Measurements from ENCODE around the gene EZR. TPM values are rescaled to one million over a fixed set of nuclear protein-coding genes. Genes with fewer than 3 reads are reported as not detected.

Gene EZR
- total RNA-seq, 2 experiments from 2014 or later = 268 to 415 TPM

DNA sequence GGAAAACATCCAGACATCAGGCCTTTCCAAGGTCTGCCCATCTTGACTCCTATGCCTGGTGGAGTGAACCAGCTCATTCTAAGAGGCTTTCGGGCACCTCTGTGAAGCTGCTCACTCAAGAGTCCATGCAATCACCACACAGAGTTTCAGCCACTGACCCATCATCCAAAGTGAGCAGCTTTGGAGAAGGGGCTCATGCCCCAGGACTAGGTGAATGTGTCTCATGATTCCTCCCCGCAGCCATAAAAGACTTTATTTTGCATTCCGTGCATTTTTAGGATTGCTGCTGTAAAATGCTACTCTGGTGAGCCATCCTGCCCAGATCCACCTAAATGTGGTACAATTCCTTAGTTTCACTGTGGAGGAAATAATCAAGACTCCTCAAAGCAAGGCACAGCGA lies 44.5 kb upstream of the EZR start:
- CTCF ChIA-PET (ENCODE audit: unreplicated experiment) = no interaction called here
- POLR2A ChIA-PET = interaction anchor here (0.5 to 1.1 kb wide), 5 partner anchors 9 to 181 kb away, joined by 4 to 6 read pairs (median 4); partner anchors contain the start of gene TAGAP
- Histone ChIP-seq H3K9me3 (ENCODE audit: low read length) (peaks cover 6% of the 10 kb centered on the region; the same call in 1 of the 2 replicates), H3K4me2 (ENCODE audit: low read length) (peak overlapping the region; percentile 71; the same call in 1 of the 2 replicates), H3K79me2 (ENCODE audit: insufficient read depth, low read depth, low read length) (no peaks in the 10 kb centered on the region), H4K20me1 (ENCODE audit: insufficient read depth, low read length) (no peaks in the 10 kb centered on the region), H2AFZ (ENCODE audit: low read length) (peak overlapping the region; percentile 73; the same call in 1 of the 2 replicates), H3K27ac (ENCODE audit: low read depth, low read length, poor library complexity, severe bottlenecking) (no peak overlapping the region), H3K9me2 (ENCODE audit: insufficient read depth, low read length) (no peaks in the 10 kb centered on the region; the same call in 1 of the 2 replicates), H3K4me1 (ENCODE audit: insufficient read depth, low read length, poor library complexity, severe bottlenecking) (peaks cover 63% of the 10 kb centered on the region), H3K36me3 (ENCODE audit: insufficient read depth, low read length) (no peaks in the 10 kb centered on the region), H3K4me3 (ENCODE audit: low read depth, low read length, poor library complexity, severe bottlenecking) (no peak overlapping the region)
- TF ChIP-seq CTCF (conservative IDR thresholded peaks at IDR 0.05; ENCODE audit: low read length) = no peak
- no peak for TF ChIP-seq EZH2phosphoT487 (IDR thresholded peaks at IDR 0.05; ENCODE audit: borderline replicate concordance, low read depth, low read length)
- BruUV-seq (replicated peaks) = no TSS peak
- intact Hi-C loops (cut with micrococcal nuclease; ENCODE audit: unreplicated experiment) = no loop called here
- DNase-seq (ENCODE audit: low spot score) = no peak

- no peaks in the 10 kb centered on the region for H3K36me3 ChIP-seq (ENCODE audit: insufficient read depth, low read length)
- no peaks in the 10 kb centered on the region for H4K20me1 ChIP-seq (ENCODE audit: insufficient read depth, low read length)
- no peaks in the 10 kb centered on the region; the same call in 1 of the 2 replicates for H3K9me2 ChIP-seq (ENCODE audit: insufficient read depth, low read length)
- DNase-seq (ENCODE audit: low spot score) = no peak
- no peak overlapping the region for H3K27ac ChIP-seq (ENCODE audit: low read depth, low read length, poor library complexity, severe bottlenecking)
- TF ChIP-seq CTCF (conservative IDR thresholded peaks at IDR 0.05; ENCODE audit: low read length) = no peak
- no peak for TF ChIP-seq EZH2phosphoT487 (IDR thresholded peaks at IDR 0.05; ENCODE audit: borderline replicate concordance, low read depth, low read length)
- ChIA-PET POLR2A (interaction anchor here (1.1 to 1.8 kb wide), 3 partner anchors 8 to 53 kb away, joined by 3 to 7 read pairs (median 4); no protein-coding TSS in a partner anchor), CTCF (ENCODE audit: unreplicated experiment) (no interaction called here)
- intact Hi-C loops (cut with micrococcal nuclease; ENCODE audit: unreplicated experiment) = no loop called here
- H2AFZ ChIP-seq (ENCODE audit: low read length) = no peak overlapping the region; the same call in 1 of the 2 replicates
- BruUV-seq (replicated peaks) = no TSS peak
- peaks cover 58% of the 10 kb centered on the region for H3K4me1 ChIP-seq (ENCODE audit: insufficient read depth, low read length, poor library complexity, severe bottlenecking)
- no peak overlapping the region for H3K4me2 ChIP-seq (ENCODE audit: low read length)
- H3K4me3 ChIP-seq (ENCODE audit: low read depth, low read length, poor library complexity, severe bottlenecking) = no peak overlapping the region
- H3K79me2 ChIP-seq (ENCODE audit: insufficient read depth, low read depth, low read length) = no peaks in the 10 kb centered on the region
- H3K9me3 ChIP-seq (ENCODE audit: low read length) = no peaks in the 10 kb centered on the region
These were observed 42.7 kb upstream of the EZR start for GRCh38 chr6:158861686-158862381.

DNA sequence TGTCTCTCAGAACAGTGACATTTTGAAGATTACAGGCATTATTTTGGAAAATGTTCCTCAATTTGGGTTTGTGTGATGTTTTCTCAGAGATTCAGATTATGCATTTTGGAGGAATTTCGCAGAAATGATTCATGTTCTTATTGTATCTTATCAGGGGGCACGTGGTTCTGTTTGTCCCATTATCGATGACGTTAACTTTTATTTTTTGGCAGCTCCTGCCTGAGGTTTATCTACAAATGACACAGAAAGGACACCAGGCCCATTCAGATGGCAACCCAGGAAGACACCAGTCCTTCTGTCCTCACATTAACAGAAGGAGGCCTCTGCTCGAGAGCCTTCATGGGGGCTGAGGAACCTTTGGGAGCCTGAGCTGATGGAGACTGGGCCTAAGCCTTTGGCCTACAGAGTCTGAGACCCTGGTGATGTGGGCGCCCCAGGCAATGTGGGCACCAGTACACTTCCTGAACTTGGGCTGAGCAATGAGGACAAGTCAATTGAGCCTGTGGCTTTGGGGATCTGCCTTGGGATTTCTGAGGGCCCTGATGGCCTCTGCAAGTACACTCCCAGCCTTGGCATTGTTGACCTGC lies 41.2 kb upstream of the EZR start:
- no peaks in the 10 kb centered on the region for H3K79me2 ChIP-seq (ENCODE audit: insufficient read depth, low read depth, low read length)
- intact Hi-C loops (cut with micrococcal nuclease; ENCODE audit: unreplicated experiment) = no loop called here
- H3K4me2 ChIP-seq (ENCODE audit: low read length) = no peak overlapping the region
- H3K4me1 ChIP-seq (ENCODE audit: insufficient read depth, low read length, poor library complexity, severe bottlenecking) = peaks cover 58% of the 10 kb centered on the region
- no peaks in the 10 kb centered on the region for H3K9me2 ChIP-seq (ENCODE audit: insufficient read depth, low read length)
- H2AFZ ChIP-seq (ENCODE audit: low read length) = no peak overlapping the region
- H4K20me1 ChIP-seq (ENCODE audit: insufficient read depth, low read length) = no peaks in the 10 kb centered on the region
- no peaks in the 10 kb centered on the region for H3K36me3 ChIP-seq (ENCODE audit: insufficient read depth, low read length)
- no peak overlapping the region for H3K27ac ChIP-seq (ENCODE audit: low read depth, low read length, poor library complexity, severe bottlenecking)
- no peak for DNase-seq (ENCODE audit: low spot score)
- TF ChIP-seq CTCF (conservative IDR thresholded peaks at IDR 0.05; ENCODE audit: low read length) = no peak
- TF ChIP-seq EZH2phosphoT487 (IDR thresholded peaks at IDR 0.05; ENCODE audit: borderline replicate concordance, low read depth, low read length) = no peak
- BruUV-seq (replicated peaks) = no TSS peak
- ChIA-PET CTCF (ENCODE audit: unreplicated experiment) (no interaction called here), POLR2A (interaction anchor here (1.8 kb wide), 1 partner anchor 9 kb away, joined by 4 read pairs; no protein-coding TSS in a partner anchor)
- no peaks in the 10 kb centered on the region for H3K9me3 ChIP-seq (ENCODE audit: low read length)
- H3K4me3 ChIP-seq (ENCODE audit: low read depth, low read length, poor library complexity, severe bottlenecking) = no peak overlapping the region

Data from OCI-LY7 (cell line).